HG03439 (cell line): ENCODE results near the gene HCFC1.

Experiments
- ATAC-seq: cut with Tn5 transposase; IDR thresholded peaks from one replicate; pipeline ENCODE4 v1.9.1; 2021; ENCODE audit warnings: mild to moderate bottlenecking, moderate library complexity; ENCODE audit not compliant: unreplicated experiment

HCFC1 gene

GRCh38 chrX:153941336-153942252, 30.0 kb downstream of the HCFC1 start:
- ATAC-seq = no peak

DNA sequence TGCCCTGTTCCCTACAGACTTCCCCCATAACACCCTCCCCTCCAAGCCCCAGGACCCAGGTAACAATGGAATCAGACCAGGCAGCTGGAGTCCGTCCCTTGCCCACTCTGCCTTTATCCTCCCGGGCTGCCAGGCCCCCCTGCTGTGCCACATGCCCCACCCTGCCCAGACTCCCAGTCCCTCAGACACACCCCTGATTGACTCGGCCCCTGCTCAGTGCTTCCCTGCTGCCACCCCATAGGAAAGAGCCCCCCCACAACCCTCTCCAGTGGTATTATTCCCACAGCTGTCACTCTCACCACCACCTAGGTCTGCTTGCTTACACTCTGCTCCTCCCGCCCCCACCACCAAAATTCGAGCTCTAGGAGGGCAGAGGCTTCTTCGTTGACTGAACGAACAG, 32.0 kb downstream of the HCFC1 start:
- no peak for ATAC-seq

GRCh38 chrX:153938226-153938786, 33.3 kb downstream of the HCFC1 start:
- ATAC-seq = no peak

GRCh38 chrX:153937056-153937455, 34.6 kb downstream of the HCFC1 start:
- no peak for ATAC-seq

GRCh38 chrX:153935326-153935851, 36.2 kb downstream of the HCFC1 start:
- no peak for ATAC-seq

DNA sequence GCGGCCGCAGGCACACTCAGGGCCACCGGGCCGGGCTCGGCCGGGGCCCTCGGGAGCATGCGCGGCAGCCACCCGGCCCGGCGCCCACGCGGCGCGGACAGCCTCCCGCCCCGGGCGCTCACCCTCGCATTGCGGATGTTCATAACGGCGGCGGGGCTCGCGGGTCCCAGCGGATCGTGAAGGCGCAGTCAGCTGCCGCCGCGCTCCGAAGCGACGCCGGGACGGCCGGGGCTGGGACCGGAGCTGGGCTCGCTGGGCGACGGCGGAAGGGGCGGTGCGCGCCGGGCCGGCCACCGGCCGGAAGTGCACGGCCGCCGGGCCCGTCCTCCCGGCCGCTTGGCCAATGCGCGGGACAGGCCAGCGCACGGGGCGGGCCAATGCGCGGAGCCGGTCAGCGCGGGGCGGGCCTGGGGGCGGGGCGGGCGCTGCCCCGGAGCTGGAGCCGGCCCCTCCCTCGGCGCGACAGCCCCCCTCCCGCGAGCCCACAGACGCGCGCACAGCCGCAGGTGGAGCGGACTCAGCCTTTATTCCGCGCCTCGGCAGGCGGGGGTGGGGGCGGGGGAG, 36.8 kb downstream of the HCFC1 start, which contains the start of gene NAA10:
Gene NAA10 (minus strand): TSS at position 276 of the 564 bp plus-strand sequence. CDS start 133 bp downstream, at position 143.
- peak; percentile 71 for ATAC-seq

DNA sequence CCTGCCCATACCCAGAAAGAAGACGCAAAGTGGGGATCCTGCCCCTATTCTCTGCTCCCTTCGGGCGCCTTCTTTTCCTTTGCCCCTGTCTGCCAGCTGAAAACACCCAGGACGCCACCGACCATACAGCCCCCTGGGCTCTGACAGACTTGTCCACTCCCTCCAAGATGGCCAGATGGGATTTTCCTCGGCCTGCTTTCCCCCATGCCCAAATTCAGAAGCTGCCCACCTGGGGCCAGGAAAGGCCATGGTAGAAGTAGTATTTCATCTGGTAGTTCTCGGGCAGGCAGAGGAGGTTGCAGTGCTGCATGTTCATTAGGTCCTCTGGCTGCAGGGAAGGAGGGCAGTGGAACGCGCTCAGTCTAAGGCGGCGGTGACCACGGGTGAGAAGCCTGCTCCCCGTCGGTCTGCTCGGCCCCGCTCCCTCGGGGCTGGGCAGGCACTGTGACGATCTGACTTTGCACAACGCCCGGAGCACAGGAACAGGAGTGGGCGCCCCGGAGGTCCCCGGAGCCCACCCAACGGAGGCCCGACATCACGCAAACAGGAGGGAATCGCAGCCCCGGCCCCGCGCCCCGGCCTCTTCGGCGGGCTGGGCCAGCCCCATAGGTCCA, 37.4 kb downstream of the HCFC1 start:
- ATAC-seq = no peak

DNA sequence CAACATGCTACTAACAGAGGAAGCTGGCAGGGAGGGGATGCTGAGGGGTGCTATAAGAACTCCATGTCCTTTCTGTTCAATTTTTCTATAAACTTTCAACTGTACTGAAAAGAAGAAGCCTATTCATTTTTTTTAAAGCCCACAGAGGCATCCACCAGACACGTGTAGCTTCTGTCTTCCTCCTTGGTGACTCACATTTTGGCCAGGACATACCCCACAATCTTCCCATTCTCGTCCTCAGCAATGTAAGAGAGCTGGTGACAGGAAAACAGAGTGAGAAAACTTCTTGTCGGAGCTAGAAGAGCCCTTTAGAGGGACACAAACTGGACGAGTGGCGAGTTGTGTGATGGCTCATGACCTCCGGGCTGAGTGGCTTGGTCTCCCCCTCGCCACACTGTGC, 37.9 kb downstream of the HCFC1 start:
- no peak for ATAC-seq

GRCh38 chrX:153932220-153932915, 39.2 kb downstream of the HCFC1 start:
- no peak for ATAC-seq

DNA sequence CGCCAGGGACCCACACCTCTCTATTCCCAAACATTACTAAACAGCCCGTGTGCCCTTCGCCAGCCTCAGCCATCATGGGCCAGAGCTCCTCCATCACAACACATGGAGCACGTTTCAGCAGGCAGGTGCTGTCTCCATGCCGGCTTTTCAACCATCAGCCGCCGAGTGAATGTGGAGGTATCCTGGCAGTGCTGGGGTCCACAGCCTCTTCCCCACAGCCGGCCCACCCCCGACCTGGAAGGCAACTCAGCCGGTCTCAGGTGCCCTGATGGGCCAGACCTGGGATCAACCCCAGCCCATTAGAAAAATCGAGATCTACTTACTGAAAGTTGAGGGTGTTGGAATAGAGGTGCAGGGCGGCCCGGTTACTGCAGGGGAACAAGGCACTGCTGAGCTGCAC, 39.9 kb downstream of the HCFC1 start:
- ATAC-seq = no peak

- ATAC-seq = no peak
Observed at GRCh38 chrX:153931151-153931550, 40.5 kb downstream of the HCFC1 start.

DNA sequence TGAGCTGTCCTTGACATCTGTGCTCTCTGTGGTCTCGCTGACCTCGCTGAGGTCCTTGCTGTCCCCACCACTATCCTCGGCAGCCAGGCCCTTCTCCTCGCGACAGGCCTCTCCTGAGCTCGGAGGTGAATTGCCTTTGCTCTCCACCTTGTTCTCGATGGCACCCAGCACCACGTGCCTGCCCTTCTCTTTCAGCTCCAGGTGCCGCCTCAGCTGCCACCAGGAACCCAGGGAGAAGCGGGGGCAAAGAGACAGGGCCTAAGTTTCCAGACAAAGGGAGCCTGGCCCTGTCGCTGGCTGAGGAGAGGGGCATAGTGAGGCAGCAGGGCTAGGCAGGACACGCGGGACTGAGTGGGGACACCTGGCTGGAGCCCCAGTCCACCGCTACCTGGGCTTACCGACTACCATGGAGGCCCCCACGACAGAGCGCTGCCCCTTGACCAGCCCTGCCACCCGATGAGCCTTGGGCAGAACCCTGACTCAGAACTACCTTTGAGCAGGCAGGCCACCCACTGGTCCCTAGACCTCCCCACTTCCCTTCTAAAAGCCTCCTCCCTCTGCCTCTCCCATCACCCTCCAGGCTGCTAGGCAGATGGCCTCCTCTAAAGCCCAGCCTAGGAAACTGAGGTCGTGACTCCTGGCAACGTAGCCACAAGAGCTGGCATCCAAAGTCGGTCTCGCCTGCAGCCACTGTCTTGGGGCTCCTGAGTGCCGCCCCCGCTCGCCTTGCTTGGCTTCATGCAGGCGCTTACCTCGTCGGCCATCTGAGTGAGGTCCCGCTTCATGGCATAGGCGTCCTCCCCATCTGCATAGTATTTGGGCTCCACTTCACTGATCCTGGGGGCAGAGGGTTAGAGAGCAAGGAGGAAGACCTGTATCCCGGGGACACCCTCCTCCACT, 41.4 kb downstream of the HCFC1 start:
- no peak for ATAC-seq

- ATAC-seq = no peak
Observed at GRCh38 chrX:153929576-153929975, 42.0 kb downstream of the HCFC1 start.

- no peak for ATAC-seq
Observed at GRCh38 chrX:153928846-153929245, 42.8 kb downstream of the HCFC1 start.

GRCh38 chrX:153927922-153928760, 43.5 kb downstream of the HCFC1 start:
- ATAC-seq = peak; percentile 69

DNA sequence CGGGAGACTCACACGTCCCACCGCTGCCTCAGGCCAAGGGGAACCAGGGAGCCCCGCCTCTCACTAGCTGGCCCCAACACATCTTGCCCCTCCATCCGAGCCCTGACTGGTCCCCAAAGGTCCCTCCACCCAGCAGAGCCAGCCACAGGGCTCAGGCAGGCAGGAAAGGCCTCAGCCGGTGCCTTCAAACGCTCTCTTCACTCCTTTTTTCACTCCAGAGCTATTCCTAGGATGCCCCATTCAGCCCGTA, 44.0 kb downstream of the HCFC1 start:
- no peak for ATAC-seq

DNA sequence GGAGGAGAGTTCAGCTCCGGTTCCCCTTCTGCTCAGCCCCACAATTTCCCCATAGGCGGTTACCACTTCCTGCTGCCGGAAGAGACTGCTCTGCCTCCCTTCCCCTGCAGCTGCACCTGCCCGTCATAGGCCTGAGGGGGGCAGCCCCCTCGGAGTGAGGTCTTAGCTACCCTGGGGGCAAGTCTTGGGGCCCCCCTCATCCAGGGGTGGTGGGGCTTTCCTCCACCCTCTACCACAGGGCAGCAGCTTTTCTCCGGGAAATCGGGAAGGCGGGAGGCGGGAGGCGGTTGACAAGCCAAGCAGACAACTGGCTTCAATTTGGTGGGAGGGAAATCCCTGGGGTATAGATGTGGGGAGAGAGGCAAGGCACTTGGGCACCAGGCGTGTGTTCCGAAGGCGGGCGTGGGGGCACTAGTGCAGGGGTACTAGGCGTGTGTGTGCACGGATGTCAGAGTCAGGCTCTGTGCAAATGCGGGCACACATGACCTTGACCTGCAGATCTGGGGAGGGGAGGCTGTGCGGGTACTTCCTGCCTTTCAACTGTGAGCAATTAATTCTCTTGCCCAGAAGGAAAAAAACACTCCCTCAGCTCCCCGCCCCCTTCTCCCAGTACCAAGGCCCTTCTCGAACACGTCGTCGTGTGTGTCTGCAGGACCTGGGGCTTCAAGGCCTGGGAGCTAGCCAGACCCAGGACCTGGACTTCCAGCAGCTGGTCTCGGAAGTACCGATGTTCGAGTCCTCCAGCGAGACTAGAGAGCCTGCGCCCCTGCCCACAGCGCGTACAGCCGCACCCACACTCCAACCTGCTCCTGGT, 44.6 kb downstream of the HCFC1 start:
- ATAC-seq = peak; percentile 36

DNA sequence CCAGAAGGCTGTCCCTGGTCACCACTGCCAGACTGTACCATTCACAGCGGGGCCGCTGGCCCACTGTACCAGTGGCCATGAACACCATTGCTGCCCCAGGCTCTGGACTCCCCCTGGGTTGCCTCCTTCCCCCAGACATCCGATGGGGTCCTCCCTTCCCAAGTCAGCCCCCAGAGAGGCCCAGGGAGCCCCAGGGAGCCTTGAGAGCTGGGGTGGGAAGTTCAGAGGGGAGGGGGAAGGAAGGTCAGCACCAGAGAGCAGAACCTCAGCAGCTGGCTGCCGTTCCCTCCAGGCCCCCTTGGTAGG, 45.1 kb downstream of the HCFC1 start:
- ATAC-seq = no peak
